HFF-Myc (cell line): Measurements from ENCODE around the gene SHROOM3.

Experiments
- DNase-seq: peaks from one replicate; pipeline ENCODE4 v3.0.0-alpha.2; 2011; ENCODE audit warnings: low read depth; ENCODE audit errors: extremely low read depth
- H3K4me3 ChIP-seq: replicated peaks from 2 replicates; pipeline ENCODE4 v1.5.1; 2011; ENCODE audit warnings: low read depth, mild to moderate bottlenecking, control low read depth, low read length
- TF ChIP-seq, protein P1 (sequence below): IDR thresholded peaks from 2 replicates; pipeline ENCODE4 v1.5.1; 2012; ENCODE audit warnings: mild to moderate bottlenecking, low read depth, low read length, control low read depth; ENCODE audit errors: missing control alignments

The SHROOM3 gene

DNA sequence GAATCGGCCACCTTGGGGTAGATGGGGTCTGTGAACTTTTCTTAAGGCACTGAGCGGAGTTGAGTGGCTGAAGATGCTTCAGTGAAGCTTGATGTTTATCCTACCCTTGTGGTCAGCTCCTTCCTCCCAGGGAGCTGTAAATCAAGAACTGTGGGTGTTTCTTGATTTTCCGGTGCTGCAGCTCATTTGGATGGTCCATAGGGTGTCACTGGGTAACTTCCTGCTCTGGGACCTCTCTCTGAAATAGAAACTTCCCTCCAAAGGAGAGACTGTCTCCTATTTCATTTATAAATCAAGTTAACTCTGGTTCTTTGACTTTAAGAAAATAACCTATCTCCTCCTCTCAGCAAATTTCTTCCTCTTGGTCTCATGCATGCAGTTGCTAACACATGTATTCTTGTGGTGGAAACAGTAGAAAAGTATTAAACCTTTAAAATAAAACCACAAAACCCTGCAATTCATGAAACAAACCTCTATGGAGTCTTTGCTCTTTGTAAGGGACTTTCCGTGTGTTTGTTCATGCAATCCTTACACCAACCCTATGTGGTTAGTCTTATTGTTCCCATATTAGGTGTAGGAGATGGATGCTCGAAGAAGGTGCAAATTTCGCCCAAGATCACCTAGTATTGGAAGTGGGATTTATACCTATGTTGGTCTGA, 110.3 kb downstream of the SHROOM3 start:
- DNase-seq = no peak
- H3K4me3 ChIP-seq = no peak overlapping the region
- TF ChIP-seq, protein P1, sequence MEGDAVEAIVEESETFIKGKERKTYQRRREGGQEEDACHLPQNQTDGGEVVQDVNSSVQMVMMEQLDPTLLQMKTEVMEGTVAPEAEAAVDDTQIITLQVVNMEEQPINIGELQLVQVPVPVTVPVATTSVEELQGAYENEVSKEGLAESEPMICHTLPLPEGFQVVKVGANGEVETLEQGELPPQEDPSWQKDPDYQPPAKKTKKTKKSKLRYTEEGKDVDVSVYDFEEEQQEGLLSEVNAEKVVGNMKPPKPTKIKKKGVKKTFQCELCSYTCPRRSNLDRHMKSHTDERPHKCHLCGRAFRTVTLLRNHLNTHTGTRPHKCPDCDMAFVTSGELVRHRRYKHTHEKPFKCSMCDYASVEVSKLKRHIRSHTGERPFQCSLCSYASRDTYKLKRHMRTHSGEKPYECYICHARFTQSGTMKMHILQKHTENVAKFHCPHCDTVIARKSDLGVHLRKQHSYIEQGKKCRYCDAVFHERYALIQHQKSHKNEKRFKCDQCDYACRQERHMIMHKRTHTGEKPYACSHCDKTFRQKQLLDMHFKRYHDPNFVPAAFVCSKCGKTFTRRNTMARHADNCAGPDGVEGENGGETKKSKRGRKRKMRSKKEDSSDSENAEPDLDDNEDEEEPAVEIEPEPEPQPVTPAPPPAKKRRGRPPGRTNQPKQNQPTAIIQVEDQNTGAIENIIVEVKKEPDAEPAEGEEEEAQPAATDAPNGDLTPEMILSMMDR = no peak

DNA sequence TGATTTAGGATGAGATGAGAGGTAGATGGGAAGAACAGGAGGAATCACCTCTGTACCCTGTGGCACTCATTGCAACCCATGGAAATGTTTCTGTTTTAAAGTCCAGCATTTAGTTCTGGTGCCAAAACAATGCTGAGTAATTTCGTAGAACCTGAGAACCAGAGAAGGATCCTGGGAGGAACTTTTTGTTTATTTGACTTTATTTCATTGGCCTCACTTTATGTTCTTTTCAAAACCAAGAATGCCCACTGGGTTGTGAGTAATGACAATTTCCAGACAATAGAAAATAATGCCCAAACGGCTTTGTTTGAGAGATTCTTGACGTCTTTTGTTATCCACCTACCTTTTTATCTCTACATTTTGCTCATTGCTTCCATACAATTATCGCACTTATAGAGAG, 111.3 kb downstream of the SHROOM3 start:
- no peak overlapping the region for H3K4me3 ChIP-seq
- DNase-seq = no peak

DNA sequence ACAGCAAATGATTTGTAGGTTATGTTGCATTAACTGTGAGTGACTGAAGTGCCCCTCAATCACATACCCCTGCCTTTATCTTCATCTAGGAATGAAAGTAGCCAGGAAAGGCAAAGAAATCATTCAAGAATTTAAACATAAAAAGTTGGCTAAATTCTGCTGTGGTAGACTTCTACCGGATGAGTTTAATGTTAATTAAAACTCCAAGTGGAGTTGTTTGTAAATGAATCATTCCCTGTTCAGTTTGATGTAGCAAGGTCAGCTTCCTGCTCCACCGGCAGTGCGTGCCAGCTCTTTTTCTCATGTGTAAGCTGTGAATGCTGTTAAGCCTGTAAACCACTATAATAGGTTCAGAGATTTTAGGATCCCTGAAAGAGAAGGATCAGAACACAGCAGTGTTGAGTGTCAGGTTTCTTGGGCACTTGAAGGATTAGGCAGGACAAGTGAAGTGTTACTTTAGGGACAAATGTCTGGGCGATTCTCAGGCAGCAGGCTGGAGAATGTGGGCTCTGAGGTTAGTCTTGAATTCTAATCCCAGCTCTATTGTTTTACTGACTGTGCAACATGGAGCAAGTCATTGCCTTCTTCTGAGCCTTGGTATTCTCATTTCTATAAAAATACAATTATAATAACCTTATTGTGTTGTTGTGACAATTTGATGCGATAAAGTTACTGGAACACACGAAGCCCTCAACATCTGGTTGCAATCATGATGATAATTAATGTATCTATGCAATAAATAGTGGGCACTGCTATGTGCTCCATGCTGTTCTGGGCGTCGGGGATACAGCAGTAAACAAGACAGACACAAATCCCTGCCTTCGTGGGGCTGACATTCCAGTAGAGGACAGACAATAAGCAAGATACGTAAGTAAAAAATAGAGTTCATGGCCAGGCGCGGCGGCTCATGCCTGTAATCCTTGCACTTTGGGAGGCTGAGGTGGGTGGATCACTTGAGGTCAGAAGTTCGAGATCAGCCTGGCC, 112.0 kb downstream of the SHROOM3 start:
- DNase-seq = peak; percentile 75
- H3K4me3 ChIP-seq = no peak overlapping the region
- TF ChIP-seq, protein P1 = no peak

More for the DNA sequence above, 111.3 kb downstream of the SHROOM3 start:
- TF ChIP-seq, protein P1 = no peak

DNA sequence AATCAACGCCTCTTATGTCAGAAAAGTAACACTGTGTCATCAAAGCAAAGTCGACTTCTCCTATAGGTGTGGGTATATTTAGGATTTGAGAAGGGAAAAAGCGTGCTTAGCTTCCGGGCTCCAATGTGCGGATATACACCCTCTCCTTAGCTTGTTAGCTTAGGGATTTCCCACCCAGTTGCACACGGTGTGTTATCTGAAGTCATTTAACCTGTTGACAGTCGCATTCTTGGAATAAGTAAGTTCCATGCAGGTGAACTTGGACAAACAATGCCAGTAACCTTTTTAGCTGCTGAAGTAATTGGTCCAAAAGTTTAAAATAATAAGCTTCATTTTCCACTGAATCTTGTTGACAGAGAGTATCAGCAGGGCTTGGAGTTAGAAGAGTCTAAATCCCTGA, 113.7 kb downstream of the SHROOM3 start:
- DNase-seq = no peak
- H3K4me3 ChIP-seq = no peak overlapping the region
- TF ChIP-seq, protein P1 = no peak

DNA sequence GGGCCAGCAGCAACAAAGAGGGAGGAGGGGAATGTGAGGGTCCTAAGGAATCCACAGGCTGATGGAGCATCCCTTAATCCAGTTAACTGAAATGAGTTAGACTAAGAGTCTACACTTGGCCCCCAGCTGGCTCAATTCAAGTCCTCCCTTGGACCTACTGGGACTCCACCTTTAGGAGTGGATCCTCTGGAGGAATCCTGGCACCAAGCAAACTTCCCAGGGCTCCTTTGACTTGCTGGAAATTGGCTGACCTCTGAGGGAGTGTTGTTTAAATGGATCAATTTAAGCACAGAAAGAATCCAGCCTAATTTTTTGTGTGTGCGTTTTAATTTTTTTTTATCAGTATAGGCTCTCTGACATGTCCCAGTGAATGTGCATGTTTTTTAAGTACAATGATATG, 114.7 kb downstream of the SHROOM3 start:
- H3K4me3 ChIP-seq = no peak overlapping the region
- DNase-seq = no peak
- TF ChIP-seq, protein P1 = no peak

DNA sequence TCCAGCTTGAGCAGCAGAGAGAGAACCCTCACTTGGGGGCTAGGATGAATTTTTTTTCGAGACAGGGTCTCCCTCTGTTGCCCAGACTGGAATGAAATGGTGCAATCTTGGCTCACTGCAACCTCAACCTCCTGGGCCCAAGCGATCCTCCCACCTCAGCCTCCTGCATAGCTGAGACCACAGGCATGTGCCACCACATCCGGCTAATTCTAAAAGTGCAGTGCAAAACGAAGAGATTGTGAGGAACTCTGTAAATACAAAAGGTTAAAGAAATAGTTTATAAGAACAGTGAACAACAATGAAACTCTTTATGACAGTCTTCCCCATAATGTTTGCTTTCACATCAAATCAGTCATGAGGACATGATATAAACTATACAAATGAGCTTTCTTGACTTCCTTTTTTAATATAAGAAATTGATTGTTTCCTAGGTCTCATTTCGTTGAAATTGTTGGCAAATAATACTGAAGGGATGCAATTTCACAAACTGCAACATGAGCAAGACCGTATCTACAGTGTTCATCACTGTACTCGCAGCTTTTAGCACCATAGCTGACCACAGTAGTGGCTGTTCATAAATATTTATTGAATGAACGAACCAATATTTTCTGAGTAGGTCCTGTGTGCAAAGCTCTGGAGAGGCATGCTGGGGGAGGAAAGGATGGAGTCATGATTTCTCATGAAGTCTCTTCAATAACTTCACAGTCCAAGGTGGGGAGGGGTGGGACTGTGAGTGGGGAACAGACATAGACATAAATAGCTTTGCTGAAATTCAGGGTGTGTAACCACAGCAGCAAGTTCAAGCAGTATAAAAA, 116.1 kb downstream of the SHROOM3 start:
- TF ChIP-seq, protein P1 = no peak
- H3K4me3 ChIP-seq = no peak overlapping the region
- DNase-seq = no peak
